GM23338 (cell line): ENCODE results near the gene KCNAB2. TPM values are rescaled to one million over a fixed set of nuclear protein-coding genes. Genes with fewer than 3 reads are reported as not detected.

Experiments
- ATAC-seq: fragments of 200-7000 bp; cut with Tn5 transposase; 3 replicates; pipeline ENCODE4 v1.9.1; 2020
- DNase-seq: peaks from one replicate; pipeline ENCODE4 v3.0.0-alpha.2; 2015; ENCODE audit warnings: low spot score
- H2AFZ ChIP-seq: fragments of 200-600 bp; sonication (generic); 2 replicates; pipeline ENCODE4 v1.8.0; 2016; ENCODE audit warnings: antibody characterized with exemption, mild to moderate bottlenecking, moderate library complexity
- H3F3A ChIP-seq: fragments of 200-600 bp; sonication (generic); replicated peaks from 2 replicates; pipeline ENCODE4 v1.8.0; 2017; ENCODE audit warnings: antibody characterized with exemption, mixed run types, low read depth
- H3K27ac ChIP-seq: fragments of 200-600 bp; sonication (generic); 2 replicates; pipeline ENCODE4 v1.6.1; 2016; ENCODE audit warnings: low read depth
- H3K27me3 ChIP-seq: fragments of 200-600 bp; sonication (generic); 2 replicates; pipeline ENCODE4 v1.8.0; 2016; ENCODE audit warnings: mild to moderate bottlenecking, mixed run types, moderate library complexity; ENCODE audit not compliant: insufficient read depth
- H3K36me3 ChIP-seq: fragments of 200-600 bp; sonication (generic); 2 replicates; pipeline ENCODE4 v1.8.0; 2016; ENCODE audit warnings: mild to moderate bottlenecking; ENCODE audit not compliant: insufficient read depth
- H3K4me1 ChIP-seq: fragments of 200-600 bp; sonication (generic); 2 replicates; pipeline ENCODE4 v1.8.0; 2016; ENCODE audit warnings: mild to moderate bottlenecking, moderate library complexity; ENCODE audit not compliant: insufficient read depth
- H3K4me2 ChIP-seq: fragments of 200-600 bp; sonication (generic); 2 replicates; pipeline ENCODE4 v1.7.1; 2017; ENCODE audit warnings: mixed run types
- H3K4me3 ChIP-seq: fragments of 200-600 bp; sonication (generic); 2 replicates; pipeline ENCODE4 v1.6.1; 2016; ENCODE audit warnings: mixed run types
- H3K79me2 ChIP-seq: fragments of 200-600 bp; sonication (generic); replicated peaks from 2 replicates; pipeline ENCODE4 v1.8.0; 2017; ENCODE audit warnings: mild to moderate bottlenecking; ENCODE audit not compliant: insufficient read depth
- H3K9me2 ChIP-seq: fragments of 200-600 bp; sonication (generic); 2 replicates; pipeline ENCODE4 v1.8.0; 2017; ENCODE audit not compliant: insufficient read depth
- H4K20me1 ChIP-seq: fragments of 200-600 bp; sonication (generic); replicated peaks from 2 replicates; pipeline ENCODE4 v1.8.0; 2017; ENCODE audit warnings: mild to moderate bottlenecking; ENCODE audit not compliant: insufficient read depth
- H3K27ac Mint-ChIP-seq: 2 replicates; pipeline ENCODE4 v1.8.0; 2020; ENCODE audit warnings: inconsistent platforms, mild to moderate bottlenecking, moderate library complexity, mixed read lengths
- H3K27me3 Mint-ChIP-seq: 3 replicates; pipeline ENCODE4 v1.8.0; 2022; ENCODE audit warnings: low read depth, mild to moderate bottlenecking, moderate library complexity, mixed read lengths, inconsistent platforms; ENCODE audit not compliant: insufficient read depth, poor library complexity
- H3K36me3 Mint-ChIP-seq: 3 replicates; pipeline ENCODE4 v1.8.0; 2021; ENCODE audit warnings: low read depth, mild to moderate bottlenecking, inconsistent platforms, moderate library complexity, mixed read lengths
- H3K4me1 Mint-ChIP-seq: 3 replicates; pipeline ENCODE4 v1.8.0; 2020; ENCODE audit warnings: mild to moderate bottlenecking, inconsistent platforms, mixed read lengths
- H3K4me3 Mint-ChIP-seq: 3 replicates; pipeline ENCODE4 v1.8.0; 2021; ENCODE audit warnings: moderate library complexity, mild to moderate bottlenecking, inconsistent platforms, mixed read lengths
- H3K9me3 Mint-ChIP-seq: 3 replicates; pipeline ENCODE4 v1.8.0; 2020; ENCODE audit warnings: moderate library complexity, mild to moderate bottlenecking, inconsistent platforms, mixed read lengths
- CREB1 ChIP-seq: fragments of 250-450 bp; sonication (Bioruptor Pico); IDR thresholded peaks from 2 replicates; pipeline ENCODE4 v1.5.0; 2020; ENCODE audit warnings: low read depth, mild to moderate bottlenecking, moderate library complexity
- CTCF ChIP-seq, 2 experiments: fragments of 200-600 bp in 1 of 2; sonication (generic) in 1 of 2; conservative IDR thresholded peaks; 2 replicates each; pipeline versions ENCODE4 v1.5.1 to v1.6.1; 2016 to 2017; ENCODE audit warnings: antibody characterized with exemption in 2 of 2, low read depth in 2 of 2, mild to moderate bottlenecking in 2 of 2, moderate library complexity in 1 of 2
- EZH2 ChIP-seq: fragments of 200-600 bp; sonication (generic); IDR thresholded peaks from one replicate; pipeline ENCODE4 v1.8.0; 2017; ENCODE audit warnings: antibody characterized with exemption, mild to moderate bottlenecking, low read depth; ENCODE audit not compliant: unreplicated experiment
- REST ChIP-seq: IDR thresholded peaks from one replicate; pipeline ENCODE4 v1.6.1; 2018; ENCODE audit warnings: antibody characterized with exemption; ENCODE audit not compliant: unreplicated experiment
- polyA plus RNA-seq: library from polyadenylated mRNA; unstranded; fragments of >200 nt; fragmentation: Nextera tagmentation; extraction: Ambion mirVana; gene quantifications from 2 replicates; pipeline ENCODE4 v1.2.1, GENCODE V29; 2016
- total RNA-seq: library from RNA; depleted of rRNA; stranded (reverse); fragments of >200 nt; shearing (Covaris generic); gene quantifications from 2 replicates; pipeline ENCODE4 v1.2.3, GENCODE V29; 2014

Gene KCNAB2
- total and polyA plus RNA-seq, 2 experiments from 2014 or later: 3.0 to 3.7 TPM

GRCh38 chr1:6033124-6033523 is 12.6 kb upstream of the KCNAB2 start:
- H3K79me2 ChIP-seq: no peaks in the 10 kb centered on the region
- H3K4me1 ChIP-seq: peaks cover 5% of the 10 kb centered on the region; the same call in 1 of the 2 replicates
- H3K27ac Mint-ChIP-seq: no peak overlapping the region
- 0 out of 2 replicates have a peak, but pooled peaks cover 3% of the 10 kb centered on the region for H3F3A ChIP-seq
- H2AFZ ChIP-seq: no peak overlapping the region
- peaks cover 13% of the 10 kb centered on the region for H3K27me3 Mint-ChIP-seq
- H3K4me3 Mint-ChIP-seq: no peak overlapping the region
- peaks cover 22% of the 10 kb centered on the region for H3K4me1 Mint-ChIP-seq
- H3K27ac ChIP-seq: no peak overlapping the region
- H4K20me1 ChIP-seq: no peaks in the 10 kb centered on the region
- DNase-seq (no peak), ATAC-seq (no peak)
- H3K27me3 ChIP-seq: no peaks in the 10 kb centered on the region
- H3K4me2 ChIP-seq: no peak overlapping the region
- TF ChIP-seq CREB1 (no peak), REST (no peak)
- no peaks in the 10 kb centered on the region for H3K9me3 Mint-ChIP-seq
- no peak overlapping the region for H3K4me3 ChIP-seq
- no peaks in the 10 kb centered on the region for H3K36me3 ChIP-seq
- H3K36me3 Mint-ChIP-seq: no peaks in the 10 kb centered on the region
- no peaks in the 10 kb centered on the region for H3K9me2 ChIP-seq

- H3K4me2 ChIP-seq: peak overlapping the region; percentile 74; the same call in 1 of the 2 replicates
- Mint-ChIP-seq H3K9me3 (no peaks in the 10 kb centered on the region), H3K4me1 (peaks cover 22% of the 10 kb centered on the region), H3K27me3 (peaks cover 13% of the 10 kb centered on the region), H3K4me3 (peak overlapping the region; percentile 35; the same call in 1 of the 3 replicates), H3K36me3 (no peaks in the 10 kb centered on the region), H3K27ac (no peak overlapping the region)
- H3K4me3 ChIP-seq: peak overlapping the region; percentile 47; the same call in 1 of the 2 replicates
- DNase-seq (peak; percentile 84), ATAC-seq (peak; percentile 91)
- H3K27me3 ChIP-seq: no peaks in the 10 kb centered on the region
- H4K20me1 ChIP-seq: no peaks in the 10 kb centered on the region
- H3K79me2 ChIP-seq: no peaks in the 10 kb centered on the region
- peak overlapping the region; percentile 99 for H2AFZ ChIP-seq
- no peaks in the 10 kb centered on the region for H3K36me3 ChIP-seq
- 0 out of 2 replicates have a peak, but pooled peaks cover 3% of the 10 kb centered on the region for H3F3A ChIP-seq
- no peak overlapping the region for H3K27ac ChIP-seq
- H3K4me1 ChIP-seq: peaks cover 5% of the 10 kb centered on the region; the same call in 1 of the 2 replicates
- no peaks in the 10 kb centered on the region for H3K9me2 ChIP-seq
- TF ChIP-seq CTCF (conservative IDR thresholded peaks at IDR 0.05; ENCODE audit: low read depth in 2 of 2): peak; percentile 66 to 67
- no peak for TF ChIP-seq EZH2
Observed at GRCh38 chr1:6033986-6034749, 11.5 kb upstream of the KCNAB2 start.
